Left renal cortex interstitium (tissue), 4 donors: ENCODE measurements around the gene SLC52A3. TPM values are rescaled to one million over a fixed set of nuclear protein-coding genes. Genes with fewer than 3 reads are reported as not detected.
A peak's percentile ranks its signal among the peaks of the same experiment; 100 is the strongest.

Experiments used
- DNase-seq, 4 donors: peaks; one replicate each; pipeline ENCODE4 v3.0.0-alpha.2; 2013; ENCODE audit warnings: low read depth in 4 of 4, low spot score in 2 of 4, missing footprints in 1 of 4
- polyA plus RNA-seq, 4 donors: library from polyadenylated mRNA; unstranded; fragments of 120-200 nt; gene quantifications; one replicate each; pipeline ENCODE4 v1.2.1, GENCODE V29; 2013; ENCODE audit not compliant: insufficient read length in 4 of 4

SLC52A3 gene
- polyA plus RNA-seq, 4 donors = 3.4 to 6.6 (median 4.2) TPM

GRCh38 chr20:770691-771090, 2.4 kb upstream of the SLC52A3 start:
- no peak for DNase-seq

GRCh38 chr20:766906-767305, 1.4 kb downstream of the SLC52A3 start:
- no peak for DNase-seq

- DNase-seq = no peak
Observed at GRCh38 chr20:764255-764654, 4.0 kb downstream of the SLC52A3 start.

GRCh38 chr20:761418-762381, 6.6 kb downstream of the SLC52A3 start:
- DNase-seq = no peak

GRCh38 chr20:760751-761417, 7.4 kb downstream of the SLC52A3 start:
- DNase-seq = no peak

GRCh38 chr20:757506-757905, 10.8 kb downstream of the SLC52A3 start:
- DNase-seq = no peak

GRCh38 chr20:755941-756340, 12.4 kb downstream of the SLC52A3 start:
- peak in 1 of 4 donors; percentile 25 for DNase-seq

- no peak for DNase-seq
Observed at GRCh38 chr20:754904-755303, 13.4 kb downstream of the SLC52A3 start.

- no peak for DNase-seq
Observed at GRCh38 chr20:753897-754635, 14.2 kb downstream of the SLC52A3 start.

GRCh38 chr20:753136-753535, 15.2 kb downstream of the SLC52A3 start:
- no peak for DNase-seq

GRCh38 chr20:752291-752690, 16.0 kb downstream of the SLC52A3 start:
- DNase-seq = no peak

- DNase-seq = no peak
Observed at GRCh38 chr20:751761-752160, 16.5 kb downstream of the SLC52A3 start.

GRCh38 chr20:750801-751200, 17.5 kb downstream of the SLC52A3 start:
- DNase-seq = no peak

- DNase-seq = no peak
Observed at GRCh38 chr20:745683-746301, 22.5 kb downstream of the SLC52A3 start.

- DNase-seq = no peak
Observed at GRCh38 chr20:742156-742555, 26.1 kb downstream of the SLC52A3 start.

- DNase-seq = no peak
Observed at GRCh38 chr20:741620-742019, 26.7 kb downstream of the SLC52A3 start.

GRCh38 chr20:740162-740561, 28.1 kb downstream of the SLC52A3 start:
- DNase-seq = no peak

- no peak for DNase-seq
Observed at GRCh38 chr20:739736-740135, 28.6 kb downstream of the SLC52A3 start.

- DNase-seq = no peak
Observed at GRCh38 chr20:733861-734260, 34.4 kb downstream of the SLC52A3 start.

GRCh38 chr20:732727-733126, 35.6 kb downstream of the SLC52A3 start:
- DNase-seq = no peak
